Colonic mucosa (tissue), 4 donors: ENCODE data around the gene C20orf96. TPM values are rescaled to one million over a fixed set of nuclear protein-coding genes. Genes with fewer than 3 reads are reported as not detected.

ENCODE experiments used
- DNase-seq: peaks from one replicate; pipeline ENCODE4 v3.0.0-alpha.2; 2020
- H3K27ac ChIP-seq: fragments of 200-600 bp; one replicate; pipeline ENCODE4 v1.8.0; 2021
- H3K27me3 ChIP-seq: fragments of 200-600 bp; one replicate; pipeline ENCODE4 v1.8.0; 2021
- H3K36me3 ChIP-seq: fragments of 200-600 bp; one replicate; pipeline ENCODE4 v1.8.0; 2021
- H3K4me1 ChIP-seq: fragments of 200-600 bp; one replicate; pipeline ENCODE4 v1.8.0; 2021; ENCODE audit warnings: mild to moderate bottlenecking
- H3K4me3 ChIP-seq: fragments of 200-600 bp; one replicate; pipeline ENCODE4 v1.8.0; 2021
- H3K9ac ChIP-seq, 2 donors: one replicate each; pipeline ENCODE4 v1.7.0; 2013; ENCODE audit warnings: control low read depth in 2 of 2, low read depth in 2 of 2, low read length in 2 of 2
- H3K9me3 ChIP-seq: fragments of 200-600 bp; one replicate; pipeline ENCODE4 v1.8.0; 2021
- intact Hi-C: fragments of 100-400 bp; cut with DNase I; formaldehyde crosslinking; loops from one replicate; pipeline ENCODE4 v1.14.1; 2022
- total RNA-seq, 2 donors: library from RNA; stranded (reverse); fragmentation: NEBNext Ultra II Directional in 1 of 2; extraction: Animal tissue kit (Norgen Biotek cat#: 25700) in 1 of 2; gene quantifications; one replicate each; pipeline ENCODE4 v1.2.1, GENCODE V29; 2021
- TF ChIP-seq, protein P1 (sequence below): fragments of 200-600 bp; IDR thresholded peaks from one replicate; pipeline ENCODE4 v1.8.0; 2022; ENCODE audit warnings: antibody characterized with exemption, mild to moderate bottlenecking
- donor health status: healthy.
- donor health status: DM: no; HTN: no; CAD: no.
- donor health status: DM: no; HTN: no; CAD: no.

The C20orf96 gene
- total RNA-seq, 2 donors from 2014 or later: 7.9 to 8.2 TPM

DNA sequence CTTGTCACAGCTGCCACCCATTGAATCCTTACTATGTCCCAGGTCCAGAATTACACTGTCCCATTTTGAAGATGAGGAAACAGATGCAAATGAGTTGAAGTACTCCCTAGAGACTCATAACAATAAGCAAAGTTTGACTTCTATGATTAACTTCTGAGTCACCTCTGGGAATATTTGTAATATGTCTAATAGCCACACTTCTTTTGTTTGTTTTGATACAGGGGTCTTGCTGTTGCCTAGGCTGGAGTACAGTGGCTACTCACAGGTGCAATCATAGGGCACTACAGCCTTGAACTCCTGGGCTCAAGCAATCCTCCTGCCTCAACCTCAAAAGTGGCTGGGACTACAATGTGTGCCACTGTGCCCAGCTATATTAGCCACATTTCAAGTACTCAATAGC lies 23.4 kb upstream of the C20orf96 start:
- no peaks in the 10 kb centered on the region for H3K4me1 ChIP-seq
- no peak overlapping the region for H3K4me3 ChIP-seq
- intact Hi-C loops: no loop called here
- no peaks in the 10 kb centered on the region for H3K36me3 ChIP-seq
- no peaks in the 10 kb centered on the region for H3K27me3 ChIP-seq
- TF ChIP-seq, protein P1, sequence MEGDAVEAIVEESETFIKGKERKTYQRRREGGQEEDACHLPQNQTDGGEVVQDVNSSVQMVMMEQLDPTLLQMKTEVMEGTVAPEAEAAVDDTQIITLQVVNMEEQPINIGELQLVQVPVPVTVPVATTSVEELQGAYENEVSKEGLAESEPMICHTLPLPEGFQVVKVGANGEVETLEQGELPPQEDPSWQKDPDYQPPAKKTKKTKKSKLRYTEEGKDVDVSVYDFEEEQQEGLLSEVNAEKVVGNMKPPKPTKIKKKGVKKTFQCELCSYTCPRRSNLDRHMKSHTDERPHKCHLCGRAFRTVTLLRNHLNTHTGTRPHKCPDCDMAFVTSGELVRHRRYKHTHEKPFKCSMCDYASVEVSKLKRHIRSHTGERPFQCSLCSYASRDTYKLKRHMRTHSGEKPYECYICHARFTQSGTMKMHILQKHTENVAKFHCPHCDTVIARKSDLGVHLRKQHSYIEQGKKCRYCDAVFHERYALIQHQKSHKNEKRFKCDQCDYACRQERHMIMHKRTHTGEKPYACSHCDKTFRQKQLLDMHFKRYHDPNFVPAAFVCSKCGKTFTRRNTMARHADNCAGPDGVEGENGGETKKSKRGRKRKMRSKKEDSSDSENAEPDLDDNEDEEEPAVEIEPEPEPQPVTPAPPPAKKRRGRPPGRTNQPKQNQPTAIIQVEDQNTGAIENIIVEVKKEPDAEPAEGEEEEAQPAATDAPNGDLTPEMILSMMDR: no peak
- no peak overlapping the region for H3K27ac ChIP-seq
- no peak overlapping the region for H3K9ac ChIP-seq
- no peaks in the 10 kb centered on the region for H3K9me3 ChIP-seq
- DNase-seq: no peak

DNA sequence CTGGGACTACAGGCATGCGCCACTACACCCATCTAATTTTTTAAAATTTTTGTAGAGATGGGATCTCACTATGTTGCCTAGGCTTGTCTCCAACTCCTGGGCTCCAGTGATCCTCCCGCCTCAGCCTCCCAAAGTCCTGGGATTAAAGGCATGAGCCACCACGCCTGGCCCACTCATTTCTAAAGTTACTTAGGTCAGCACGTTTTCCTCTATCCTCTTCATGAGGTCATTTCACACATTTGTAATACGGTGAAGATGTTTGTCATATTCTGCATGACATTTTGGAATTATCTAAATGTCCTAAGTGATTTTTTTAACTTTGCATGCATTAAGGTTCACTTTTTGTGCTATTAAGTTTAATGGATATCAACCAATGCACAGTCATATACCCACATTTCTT lies 22.9 kb upstream of the C20orf96 start:
- Histone ChIP-seq H3K27me3 (no peaks in the 10 kb centered on the region), H3K4me1 (no peaks in the 10 kb centered on the region), H3K9me3 (no peaks in the 10 kb centered on the region), H3K9ac (no peak overlapping the region), H3K4me3 (no peak overlapping the region), H3K36me3 (no peaks in the 10 kb centered on the region), H3K27ac (no peak overlapping the region)
- TF ChIP-seq, protein P1: no peak
- intact Hi-C loops: no loop called here
- no peak for DNase-seq

DNA sequence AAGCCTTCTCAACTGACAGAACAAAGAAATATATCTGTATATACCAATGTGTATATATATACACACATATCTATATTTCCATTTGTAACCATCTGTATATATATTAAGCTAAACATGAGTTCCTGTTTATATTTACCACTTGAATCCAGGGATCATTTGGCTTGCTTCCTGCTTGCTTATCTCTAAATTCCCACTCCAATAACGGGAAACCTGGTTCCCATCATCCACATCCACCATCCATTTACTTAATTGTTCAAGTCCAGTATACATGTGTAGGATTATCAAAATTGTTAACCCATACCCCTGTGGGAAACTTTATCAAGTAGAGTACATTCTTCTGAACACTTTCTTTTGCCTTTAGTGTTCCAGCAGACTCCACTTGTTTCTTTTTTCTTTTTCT lies 22.3 kb upstream of the C20orf96 start:
- Histone ChIP-seq H3K9ac (no peak overlapping the region), H3K36me3 (no peaks in the 10 kb centered on the region), H3K27me3 (no peaks in the 10 kb centered on the region), H3K4me1 (no peaks in the 10 kb centered on the region), H3K27ac (no peak overlapping the region), H3K9me3 (no peaks in the 10 kb centered on the region), H3K4me3 (no peak overlapping the region)
- TF ChIP-seq, protein P1: no peak
- intact Hi-C loops: no loop called here
- no peak for DNase-seq

DNA sequence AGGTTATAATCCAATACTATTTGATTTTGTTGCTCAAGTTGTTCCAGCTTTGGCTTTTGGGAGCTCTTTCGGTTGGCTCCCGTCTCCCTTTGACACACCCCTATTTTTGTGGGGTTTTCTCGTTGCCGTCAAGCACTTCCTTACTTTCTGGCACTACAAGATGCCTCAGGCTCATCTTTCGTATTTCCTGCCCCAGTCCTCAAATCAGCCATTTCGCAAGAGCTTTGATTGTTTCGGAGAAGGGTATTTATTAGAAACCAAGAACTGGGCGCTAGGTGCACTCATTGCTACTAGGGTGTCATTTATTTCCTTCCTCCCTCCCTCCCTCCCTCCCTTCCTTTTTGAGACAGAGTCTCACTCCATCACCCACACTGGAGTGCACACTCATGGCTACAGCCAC lies 21.5 kb upstream of the C20orf96 start:
- no peaks in the 10 kb centered on the region for H3K27me3 ChIP-seq

DNA sequence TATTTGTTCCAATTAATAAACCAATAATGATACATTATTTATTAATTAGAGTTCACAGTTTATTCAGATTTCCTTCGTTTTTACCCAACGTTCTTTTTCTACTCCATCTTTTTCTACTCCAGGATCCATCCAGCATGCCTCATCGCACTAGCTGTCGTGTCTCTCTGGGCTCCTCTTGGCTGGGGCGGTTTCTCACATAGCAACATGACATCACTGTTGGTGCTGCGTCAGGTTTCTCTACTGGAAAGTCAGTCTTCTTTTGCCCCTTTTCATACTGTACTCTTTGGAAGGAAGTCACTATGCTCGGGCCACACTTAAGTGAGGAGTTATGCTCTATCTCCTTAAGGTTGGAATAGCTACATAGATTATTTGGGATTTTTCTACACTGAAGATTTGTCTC lies 21.1 kb upstream of the C20orf96 start:
- intact Hi-C loops: no loop called here
- Histone ChIP-seq H3K9me3 (no peaks in the 10 kb centered on the region), H3K4me1 (no peaks in the 10 kb centered on the region), H3K36me3 (no peaks in the 10 kb centered on the region), H3K27ac (no peak overlapping the region), H3K27me3 (no peaks in the 10 kb centered on the region), H3K9ac (no peak overlapping the region), H3K4me3 (no peak overlapping the region)
- TF ChIP-seq, protein P1: no peak
- no peak for DNase-seq

More for the DNA sequence above, 21.5 kb upstream of the C20orf96 start:
- H3K36me3 ChIP-seq: no peaks in the 10 kb centered on the region
- DNase-seq: no peak
- TF ChIP-seq, protein P1: no peak
- H3K27ac ChIP-seq: no peak overlapping the region
- H3K9ac ChIP-seq: no peak overlapping the region
- H3K9me3 ChIP-seq: no peaks in the 10 kb centered on the region
- intact Hi-C loops: no loop called here
- no peak overlapping the region for H3K4me3 ChIP-seq
- no peaks in the 10 kb centered on the region for H3K4me1 ChIP-seq

DNA sequence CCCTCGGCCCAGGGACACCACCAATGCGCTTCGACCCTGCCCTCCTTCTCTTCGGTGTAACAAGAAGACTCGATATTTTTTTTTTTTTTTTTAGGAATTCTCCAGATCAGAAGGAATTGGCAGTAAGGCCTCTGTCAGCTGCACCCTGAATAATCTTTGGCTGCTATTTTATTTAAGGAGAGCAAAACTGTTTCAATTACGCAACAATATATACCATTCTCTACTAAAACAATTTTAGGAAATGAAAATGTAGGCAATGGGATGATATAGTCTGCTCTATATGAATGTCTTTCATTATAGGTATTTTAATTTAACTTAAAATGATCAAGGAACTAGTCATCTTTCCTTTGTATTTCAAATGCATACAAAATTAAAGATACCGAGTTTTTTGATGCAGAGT lies 20.1 kb upstream of the C20orf96 start:
- no peaks in the 10 kb centered on the region for H3K9me3 ChIP-seq
- no peak for DNase-seq
- no peaks in the 10 kb centered on the region for H3K27me3 ChIP-seq
- H3K4me3 ChIP-seq: no peak overlapping the region
- TF ChIP-seq, protein P1: no peak
- no peaks in the 10 kb centered on the region for H3K4me1 ChIP-seq
- H3K36me3 ChIP-seq: no peaks in the 10 kb centered on the region
- H3K9ac ChIP-seq: no peak overlapping the region
- intact Hi-C loops: no loop called here
- no peak overlapping the region for H3K27ac ChIP-seq
